H9 (cell line): ENCODE measurements around the gene LAMC3. TPM values are rescaled to one million over a fixed set of nuclear protein-coding genes. Genes with fewer than 3 reads are reported as not detected.
A peak's percentile ranks its signal among the peaks of the same experiment; 100 is the strongest.

Source experiments
- DNase-seq: peaks from one replicate; pipeline ENCODE4 v3.0.0-alpha.2; 2017
- H2AFZ ChIP-seq: one replicate; pipeline ENCODE4 v1.6.1; 2013; ENCODE audit warnings: mild to moderate bottlenecking, low read length, control low read depth, moderate library complexity
- H2AK5ac ChIP-seq: 2 replicates; pipeline ENCODE4 v1.6.1; 2013; ENCODE audit warnings: low read length, control low read depth, mixed read lengths; ENCODE audit not compliant: insufficient read length
- H2BK120ac ChIP-seq: one replicate; pipeline ENCODE4 v1.6.1; 2013; ENCODE audit warnings: low read depth, mild to moderate bottlenecking, low read length, control low read depth, inconsistent platforms; ENCODE audit not compliant: poor library complexity, severe bottlenecking
- H2BK12ac ChIP-seq: 2 replicates; pipeline ENCODE4 v1.6.1; 2013; ENCODE audit warnings: low read length, control low read depth, mixed read lengths, low read depth; ENCODE audit not compliant: insufficient read length
- H2BK15ac ChIP-seq: 2 replicates; pipeline ENCODE4 v1.6.1; 2013; ENCODE audit warnings: low read depth, low read length, control low read depth
- H2BK20ac ChIP-seq: one replicate; pipeline ENCODE4 v1.6.1; 2013; ENCODE audit warnings: low read depth, mild to moderate bottlenecking, low read length, control low read depth, inconsistent platforms; ENCODE audit not compliant: poor library complexity, severe bottlenecking
- H2BK5ac ChIP-seq: 2 replicates; pipeline ENCODE4 v1.6.1; 2013; ENCODE audit warnings: low read length, control low read depth, mixed read lengths; ENCODE audit not compliant: insufficient read length
- H3K14ac ChIP-seq: 2 replicates; pipeline ENCODE4 v1.6.1; 2013; ENCODE audit warnings: low read length, control low read depth; ENCODE audit not compliant: insufficient read depth
- H3K18ac ChIP-seq: 2 replicates; pipeline ENCODE4 v1.6.1; 2013; ENCODE audit warnings: low read depth, mild to moderate bottlenecking, mixed read lengths, low read length, control low read depth; ENCODE audit not compliant: insufficient read length
- H3K23ac ChIP-seq: 2 replicates; pipeline ENCODE4 v1.6.1; 2013; ENCODE audit warnings: low read length, control low read depth, mixed read lengths, low read depth; ENCODE audit not compliant: insufficient read length
- H3K23me2 ChIP-seq: 2 replicates; pipeline ENCODE4 v1.6.1; 2013; ENCODE audit warnings: low read depth, mild to moderate bottlenecking, mixed read lengths, low read length, control low read depth; ENCODE audit not compliant: insufficient read length, poor library complexity, severe bottlenecking
- H3K27ac ChIP-seq: 2 replicates; pipeline ENCODE4 v1.5.1; 2013; ENCODE audit warnings: low read length, control low read depth, mixed read lengths, low read depth; ENCODE audit not compliant: insufficient read length
- H3K27me3 ChIP-seq: 2 replicates; pipeline ENCODE4 v1.6.1; 2013; ENCODE audit warnings: low read length, control low read depth, inconsistent platforms; ENCODE audit not compliant: insufficient read depth
- H3K4ac ChIP-seq: 2 replicates; pipeline ENCODE4 v1.6.1; 2013; ENCODE audit warnings: low read depth, mild to moderate bottlenecking, control low read depth, inconsistent platforms, low read length, moderate library complexity
- H3K4me1 ChIP-seq: 2 replicates; pipeline ENCODE4 v1.6.1; 2013; ENCODE audit warnings: low read length, control low read depth, inconsistent platforms; ENCODE audit not compliant: insufficient read depth
- H3K4me2 ChIP-seq: 2 replicates; pipeline ENCODE4 v1.6.1; 2013; ENCODE audit warnings: low read length, control low read depth, mixed read lengths; ENCODE audit not compliant: insufficient read length, insufficient read depth
- H3K56ac ChIP-seq: 2 replicates; pipeline ENCODE4 v1.6.1; 2013; ENCODE audit warnings: low read depth, mild to moderate bottlenecking, mixed read lengths, low read length, control low read depth; ENCODE audit not compliant: insufficient read length
- H3K79me1 ChIP-seq: 2 replicates; pipeline ENCODE4 v1.6.1; 2013; ENCODE audit warnings: low read depth, mild to moderate bottlenecking, moderate library complexity, low read length, control low read depth, inconsistent platforms; ENCODE audit not compliant: insufficient read depth, poor library complexity, severe bottlenecking
- H3K79me2 ChIP-seq: 2 replicates; pipeline ENCODE4 v1.6.1; 2013; ENCODE audit warnings: low read length, control low read depth, inconsistent platforms; ENCODE audit not compliant: insufficient read depth
- H3K9ac ChIP-seq: 2 replicates; pipeline ENCODE4 v1.6.1; 2013; ENCODE audit warnings: low read length, control low read depth, mixed read lengths; ENCODE audit not compliant: insufficient read length; ENCODE audit errors: extremely low read depth
- H3K9me3 ChIP-seq: one replicate; pipeline ENCODE4 v1.6.1; 2013; ENCODE audit warnings: low read depth, low read length, inconsistent platforms; ENCODE audit not compliant: control insufficient read depth
- H3T11ph ChIP-seq: one replicate; pipeline ENCODE4 v1.6.1; 2013; ENCODE audit warnings: mild to moderate bottlenecking, low read length, control low read depth, inconsistent platforms
- H4K20me1 ChIP-seq: one replicate; pipeline ENCODE4 v1.6.1; 2013; ENCODE audit not compliant: control insufficient read depth, insufficient read length, insufficient read depth
- H4K5ac ChIP-seq: 2 replicates; pipeline ENCODE4 v1.6.1; 2013; ENCODE audit warnings: low read depth, mild to moderate bottlenecking, mixed read lengths, low read length, control low read depth; ENCODE audit not compliant: insufficient read length
- H4K8ac ChIP-seq: replicated peaks from 2 replicates; pipeline ENCODE4 v1.6.1; 2013; ENCODE audit warnings: low read length, control low read depth, mixed read lengths, low read depth; ENCODE audit not compliant: insufficient read length
- H4K91ac ChIP-seq: 2 replicates; pipeline ENCODE4 v1.6.1; 2013; ENCODE audit warnings: low read depth, mild to moderate bottlenecking, moderate library complexity, mixed read lengths, low read length, control low read depth; ENCODE audit not compliant: insufficient read length
- H3K27ac Mint-ChIP-seq, 3 experiments: 2 replicates in 2 of 3; 3 replicates in 1 of 3; pipeline ENCODE4 v1.8.0; 2020 to 2021; ENCODE audit warnings: mixed read lengths in 3 of 3, mild to moderate bottlenecking in 1 of 3, moderate library complexity in 1 of 3
- H3K27me3 Mint-ChIP-seq: 2 replicates; pipeline ENCODE4 v1.8.0; 2021; ENCODE audit warnings: low read depth, mild to moderate bottlenecking, moderate library complexity, mixed read lengths
- H3K36me3 Mint-ChIP-seq, 3 experiments: 2 replicates in 2 of 3; 3 replicates in 1 of 3; pipeline ENCODE4 v1.8.0; 2020 to 2021; ENCODE audit warnings: low read depth in 3 of 3, mixed read lengths in 3 of 3; ENCODE audit not compliant: insufficient read depth in 1 of 3
- H3K4me1 Mint-ChIP-seq, 2 experiments: 2 replicates each; pipeline ENCODE4 v1.8.0; 2020; ENCODE audit warnings: mixed read lengths in 2 of 2
- H3K4me3 Mint-ChIP-seq, 2 experiments: 2 replicates in 1 of 2; 3 replicates in 1 of 2; pipeline ENCODE4 v1.8.0; 2020 to 2021; ENCODE audit warnings: mild to moderate bottlenecking in 2 of 2, mixed read lengths in 2 of 2, moderate library complexity in 1 of 2
- H3K9me3 Mint-ChIP-seq, 2 experiments: 2 replicates in 1 of 2; 3 replicates in 1 of 2; pipeline ENCODE4 v1.8.0; 2020; ENCODE audit warnings: mild to moderate bottlenecking in 2 of 2, mixed read lengths in 2 of 2, moderate library complexity in 1 of 2
- WGBS: extraction: QIAGEN DNeasy Blood & Tissue Kit; methylation state at CpG from one replicate; pipeline ENCODE4 v1.1.7; 2013; ENCODE audit warnings: missing lambda C conversion rate, low lambda C conversion rate, mixed read lengths; ENCODE audit not compliant: insufficient read length; ENCODE audit errors: extremely low coverage; 5-methylcytosine and 5-hydroxymethylcytosine counted together
- total RNA-seq: library from RNA; stranded (reverse); gene quantifications from 2 replicates; pipeline ENCODE4 v1.2.1, GENCODE V29; 2021
- TF ChIP-seq, protein P1 (sequence below): fragments of 200-600 bp; sonication (generic); conservative IDR thresholded peaks from 3 replicates; pipeline ENCODE4 v1.8.0; 2021; ENCODE audit warnings: antibody characterized with exemption, mild to moderate bottlenecking

Gene LAMC3
- total RNA-seq, 1 experiment from 2014 or later: 21.7 TPM

DNA sequence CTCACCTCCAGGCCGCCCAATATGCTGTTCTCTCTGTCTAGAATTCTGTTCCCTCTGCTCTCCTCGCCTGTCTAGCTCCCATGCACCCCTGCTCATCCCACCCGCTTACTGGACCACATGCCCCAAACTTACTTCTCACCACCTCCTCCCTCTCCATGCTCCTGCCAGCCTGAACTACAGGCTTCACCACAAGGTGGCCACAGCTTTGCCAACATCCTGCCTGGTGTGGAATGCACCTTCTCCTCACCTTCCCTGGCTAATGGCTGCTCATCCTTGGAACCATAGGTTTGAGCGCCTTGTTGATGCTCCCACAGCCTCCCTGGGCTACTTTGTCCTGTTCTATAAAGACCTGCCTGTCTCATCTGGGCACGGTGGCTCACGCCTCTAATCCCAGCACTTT lies 9.6 kb downstream of the LAMC3 start:
- no peak overlapping the region for H3K56ac ChIP-seq
- H3K9me3 ChIP-seq: no peaks in the 10 kb centered on the region
- H4K91ac ChIP-seq: no peak overlapping the region
- no peak overlapping the region for H2AK5ac ChIP-seq
- no peaks in the 10 kb centered on the region for H3K79me2 ChIP-seq
- no peak overlapping the region; a peak in 1 of 7 replicates for H3K27ac Mint-ChIP-seq
- H3K4me3 Mint-ChIP-seq: no peak overlapping the region
- H4K20me1 ChIP-seq: no peaks in the 10 kb centered on the region
- H3K23me2 ChIP-seq: no peaks in the 10 kb centered on the region
- H4K5ac ChIP-seq: no peak overlapping the region
- no peak overlapping the region for H3K4me2 ChIP-seq
- no CpG with 5 or more reads among the region's 6 CpGs for WGBS
- TF ChIP-seq, protein P1, sequence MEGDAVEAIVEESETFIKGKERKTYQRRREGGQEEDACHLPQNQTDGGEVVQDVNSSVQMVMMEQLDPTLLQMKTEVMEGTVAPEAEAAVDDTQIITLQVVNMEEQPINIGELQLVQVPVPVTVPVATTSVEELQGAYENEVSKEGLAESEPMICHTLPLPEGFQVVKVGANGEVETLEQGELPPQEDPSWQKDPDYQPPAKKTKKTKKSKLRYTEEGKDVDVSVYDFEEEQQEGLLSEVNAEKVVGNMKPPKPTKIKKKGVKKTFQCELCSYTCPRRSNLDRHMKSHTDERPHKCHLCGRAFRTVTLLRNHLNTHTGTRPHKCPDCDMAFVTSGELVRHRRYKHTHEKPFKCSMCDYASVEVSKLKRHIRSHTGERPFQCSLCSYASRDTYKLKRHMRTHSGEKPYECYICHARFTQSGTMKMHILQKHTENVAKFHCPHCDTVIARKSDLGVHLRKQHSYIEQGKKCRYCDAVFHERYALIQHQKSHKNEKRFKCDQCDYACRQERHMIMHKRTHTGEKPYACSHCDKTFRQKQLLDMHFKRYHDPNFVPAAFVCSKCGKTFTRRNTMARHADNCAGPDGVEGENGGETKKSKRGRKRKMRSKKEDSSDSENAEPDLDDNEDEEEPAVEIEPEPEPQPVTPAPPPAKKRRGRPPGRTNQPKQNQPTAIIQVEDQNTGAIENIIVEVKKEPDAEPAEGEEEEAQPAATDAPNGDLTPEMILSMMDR: peak; percentile 61
- H3K36me3 Mint-ChIP-seq: peaks cover 0 to 7% (median 1%) of the 10 kb centered on the region in 3 experiments; a peak in 4 of 7 replicates
- no peaks in the 10 kb centered on the region for H3K4me1 ChIP-seq
- H3K27ac ChIP-seq: no peak overlapping the region
- H3K23ac ChIP-seq: no peak overlapping the region
- DNase-seq: peak; percentile 56
- H3K18ac ChIP-seq: peak overlapping the region; percentile 34
- H3K9me3 Mint-ChIP-seq: no peaks in the 10 kb centered on the region
- H3K4ac ChIP-seq: no peak overlapping the region
- H2BK120ac ChIP-seq: no peak overlapping the region
- no peak overlapping the region for H3T11ph ChIP-seq
- H2BK12ac ChIP-seq: no peak overlapping the region
- peaks cover 9 to 25% of the 10 kb centered on the region in 2 experiments for H3K4me1 Mint-ChIP-seq
- no peak overlapping the region for H3K14ac ChIP-seq
- H2AFZ ChIP-seq: no peak overlapping the region
- no peak overlapping the region for H3K9ac ChIP-seq
- no peak overlapping the region for H2BK5ac ChIP-seq
- no peaks in the 10 kb centered on the region for H3K27me3 ChIP-seq
- no peaks in the 10 kb centered on the region for H3K79me1 ChIP-seq
- no peak overlapping the region for H2BK15ac ChIP-seq
- no peak overlapping the region for H4K8ac ChIP-seq
- no peak overlapping the region for H2BK20ac ChIP-seq
- no peaks in the 10 kb centered on the region; the same call in 1 of the 2 replicates for H3K27me3 Mint-ChIP-seq
